Measurements from ENCODE around the gene LRRC58.
"Not testable (repeated sequence)": the region's sequence is repeated elsewhere in the genome, so short reads cannot be mapped to it uniquely, and the experiment has no call there.

LRRC58 gene

GRCh38 chr3:120348991-120349854 lies at the start of gene LRRC58:
Gene LRRC58, minus strand, starts transcription at chr3:120349354. Its CDS starts 111 bp downstream, at chr3:120349243.
- in situ Hi-C loops (cut with MboI; ENCODE audit: low sequenced_read_pairs): no loop called here

DNA sequence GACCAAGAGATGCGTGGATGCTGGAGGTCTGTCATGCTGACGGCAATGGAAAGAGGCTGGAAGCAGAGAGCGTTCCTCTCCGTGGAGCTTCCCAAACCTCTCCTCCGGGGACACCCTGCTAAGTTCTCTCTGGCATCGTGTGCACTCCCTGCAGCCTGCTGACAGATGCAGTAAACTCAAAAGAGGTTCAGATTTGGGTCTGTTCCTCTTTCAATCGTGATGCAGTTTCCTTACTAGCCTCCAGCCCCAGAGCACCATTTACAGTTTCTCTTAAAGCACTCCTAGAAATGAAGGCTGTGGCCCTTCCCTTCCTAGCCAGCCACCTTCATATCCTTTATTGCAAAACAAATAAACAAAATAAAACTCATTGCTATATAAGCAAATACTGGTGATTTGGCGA lies 47.3 kb upstream of the LRRC58 start:
- in situ Hi-C loops (cut with MboI; ENCODE audit: low sequenced_read_pairs): no loop called here

DNA sequence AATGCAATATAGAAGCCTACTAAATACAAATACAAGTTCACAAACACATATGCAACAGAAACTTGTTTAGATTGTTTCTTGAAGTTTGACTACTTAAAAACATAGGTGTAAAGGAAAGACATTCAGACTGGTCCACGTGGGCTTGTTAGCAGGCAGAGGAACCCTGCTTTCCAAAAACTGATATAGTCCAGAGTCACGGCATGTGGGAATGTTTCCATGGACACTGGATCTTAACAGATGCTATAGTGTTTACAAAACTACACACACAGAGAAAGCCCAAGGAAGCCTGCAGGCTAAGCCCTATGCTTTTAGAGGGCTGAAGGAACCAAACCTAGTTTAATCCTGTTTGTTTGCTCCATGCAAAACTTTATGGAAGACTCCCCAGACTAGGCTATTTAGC lies 45.2 kb upstream of the LRRC58 start:
- in situ Hi-C loops (cut with MboI; ENCODE audit: low sequenced_read_pairs): no loop called here

DNA sequence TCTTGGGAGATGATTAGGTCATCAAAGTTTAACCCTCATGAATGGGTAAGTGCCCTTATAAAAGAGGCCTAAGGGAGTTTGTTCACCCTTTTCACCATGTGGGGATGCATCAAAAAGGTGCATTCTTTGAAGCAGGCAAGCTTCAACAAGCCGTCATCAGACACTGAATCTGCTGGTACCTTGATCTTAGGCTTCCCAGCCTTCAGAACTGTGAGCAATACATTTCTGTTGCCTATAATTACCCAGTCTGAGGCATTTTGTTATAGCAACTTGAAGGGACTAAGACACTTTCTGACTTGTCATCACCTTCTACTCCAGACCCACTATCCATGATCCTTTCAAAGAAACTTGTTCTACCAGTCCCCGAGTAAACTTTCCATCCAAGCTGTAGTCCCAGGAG lies 44.6 kb upstream of the LRRC58 start:
- in situ Hi-C loops (cut with MboI; ENCODE audit: low sequenced_read_pairs): no loop called here

DNA sequence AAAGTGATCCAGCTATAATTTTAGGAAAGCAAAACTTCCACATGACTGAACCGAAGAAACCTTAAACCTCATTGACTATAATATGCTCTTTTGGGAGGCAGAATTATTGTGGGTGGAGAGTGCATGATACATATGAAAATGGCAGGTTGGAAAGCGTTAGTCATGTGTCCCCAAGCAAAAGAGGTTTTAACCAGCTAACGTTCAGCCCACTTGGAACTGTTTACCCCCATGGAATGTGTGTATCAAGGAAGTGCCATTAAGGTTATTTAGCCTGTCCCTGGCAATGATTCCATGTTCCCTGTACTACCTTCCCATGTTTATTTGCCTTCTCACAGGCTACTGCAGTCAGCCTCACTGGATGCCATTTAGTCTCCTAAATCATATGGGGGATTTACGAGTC lies 44.1 kb upstream of the LRRC58 start:
- in situ Hi-C loops (cut with MboI; ENCODE audit: low sequenced_read_pairs): no loop called here

DNA sequence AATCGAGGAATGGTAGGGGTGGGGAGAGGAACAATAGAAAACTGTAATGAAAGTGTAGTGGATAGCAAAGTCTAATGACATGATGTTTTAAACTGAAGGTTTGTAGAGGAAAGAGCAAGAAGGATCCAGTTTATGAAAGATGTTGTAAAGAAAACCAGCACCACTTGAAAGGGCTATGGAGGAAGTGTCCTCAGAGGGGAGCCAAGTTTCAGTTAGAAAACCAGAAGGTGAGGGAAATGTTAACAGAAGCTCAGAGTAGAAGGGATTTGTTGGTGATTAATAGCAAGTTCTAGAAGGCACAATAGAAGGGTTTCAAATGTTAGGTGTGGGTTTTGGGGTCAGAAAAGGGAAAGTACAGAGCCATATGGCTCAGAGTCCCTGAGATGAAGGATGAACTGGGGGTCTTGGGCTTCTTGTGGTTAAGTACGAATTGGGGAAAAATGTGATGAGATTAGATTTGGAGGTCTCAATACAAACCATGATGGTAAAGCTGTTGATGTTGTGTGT lies 33.8 kb upstream of the LRRC58 start:
- in situ Hi-C loops (cut with MboI; ENCODE audit: low sequenced_read_pairs): no loop called here

DNA sequence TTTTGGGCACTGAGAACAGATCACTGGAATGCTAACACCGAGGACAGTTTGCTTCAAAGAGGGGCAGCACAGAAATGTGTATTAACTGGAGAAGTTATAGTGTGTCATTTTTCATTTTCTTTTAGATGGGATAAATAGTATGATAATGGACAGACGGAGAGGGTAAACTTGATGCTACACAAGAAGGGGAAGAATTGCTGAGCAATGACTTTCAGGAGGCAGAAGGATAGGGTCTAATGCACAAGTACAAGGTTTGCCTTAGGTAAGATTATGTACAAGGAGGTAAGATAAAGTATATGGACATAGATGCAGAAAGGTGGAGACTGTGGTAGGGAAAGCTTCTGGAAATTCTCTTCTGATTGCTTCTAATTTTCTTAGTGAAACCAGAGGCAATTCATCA lies 32.3 kb upstream of the LRRC58 start:
- in situ Hi-C loops (cut with MboI; ENCODE audit: low sequenced_read_pairs): no loop called here

GRCh38 chr3:120377948-120378347 lies 28.8 kb upstream of the LRRC58 start:
- in situ Hi-C loops (cut with MboI; ENCODE audit: low sequenced_read_pairs): not testable (repeated sequence)

DNA sequence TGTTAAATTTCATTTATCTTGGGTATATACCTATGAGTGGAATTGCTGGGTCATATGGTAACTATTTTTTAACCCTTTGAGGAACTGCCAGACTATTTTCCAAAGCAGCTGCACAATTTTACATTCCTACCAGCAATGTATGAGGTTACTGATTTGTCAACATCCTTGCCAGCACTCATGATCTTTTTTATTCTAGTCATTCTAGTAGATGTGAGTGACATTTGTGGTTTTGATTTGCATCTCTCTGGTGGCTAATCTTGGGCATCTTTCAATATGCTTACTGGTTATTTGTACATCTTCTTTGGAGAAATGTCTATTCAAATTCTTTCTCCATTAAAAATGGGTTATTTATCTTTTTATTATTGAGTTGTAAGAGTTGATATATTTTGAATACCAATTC lies 21.3 kb upstream of the LRRC58 start:
- in situ Hi-C loops (cut with MboI; ENCODE audit: low sequenced_read_pairs): no loop called here

DNA sequence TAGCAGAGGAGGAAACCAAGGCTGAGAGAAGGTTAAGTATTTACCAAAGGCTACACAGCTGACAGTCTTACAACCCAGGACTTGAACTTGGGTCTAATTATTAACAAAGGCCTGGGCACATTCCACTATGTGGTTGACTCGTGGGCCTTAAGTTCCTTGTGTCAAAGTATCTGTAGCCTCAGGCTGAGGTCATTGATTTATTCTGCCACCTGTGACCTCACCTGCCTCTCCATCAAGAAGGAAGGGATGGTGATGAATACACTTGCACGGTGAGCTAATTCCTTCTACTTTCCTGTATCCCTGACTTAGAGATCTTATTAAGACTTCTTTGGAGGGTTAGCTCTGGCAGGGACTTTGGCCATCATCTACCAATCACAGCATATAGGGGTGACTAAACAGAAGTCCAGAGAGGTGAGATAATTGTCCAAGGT lies 19.9 kb upstream of the LRRC58 start:
- in situ Hi-C loops (cut with MboI; ENCODE audit: low sequenced_read_pairs): no loop called here

DNA sequence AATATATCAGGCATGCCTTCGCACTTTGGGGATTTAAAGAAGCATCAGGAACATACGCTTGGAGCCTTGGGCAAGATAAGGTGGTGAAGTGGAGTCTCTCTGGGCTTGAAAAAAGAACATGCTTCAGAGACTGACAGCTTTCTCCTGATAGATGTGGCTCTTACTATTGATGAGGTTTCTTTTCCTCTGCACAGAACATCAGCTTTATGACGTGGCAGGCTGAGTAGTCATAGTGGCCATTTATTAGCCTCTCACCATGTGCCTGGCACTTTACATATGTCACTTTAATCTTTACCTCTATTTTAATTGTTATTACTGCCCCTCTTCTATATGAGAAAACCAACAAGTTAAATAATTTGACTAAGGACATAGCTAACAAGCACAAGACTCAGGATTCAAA lies 19.0 kb upstream of the LRRC58 start:
- in situ Hi-C loops (cut with MboI; ENCODE audit: low sequenced_read_pairs): no loop called here

DNA sequence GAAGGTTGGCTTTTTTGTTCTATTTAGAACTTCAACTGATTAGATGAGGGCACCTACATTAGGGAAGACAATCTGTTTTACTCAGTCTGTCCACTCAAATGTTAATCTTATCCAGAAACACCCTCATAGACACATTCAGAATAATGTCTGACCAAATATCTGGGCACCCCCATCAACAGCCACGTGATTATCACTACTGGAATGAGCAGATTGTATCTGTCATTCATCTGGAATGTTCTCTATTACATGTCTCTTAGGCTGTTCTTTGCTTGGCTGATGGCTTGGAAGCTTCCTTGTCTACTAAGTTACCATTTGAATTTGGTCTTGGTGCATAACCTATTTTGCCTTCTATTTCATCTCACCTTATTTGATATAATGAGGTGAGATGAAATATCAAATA lies 15.7 kb upstream of the LRRC58 start:
- in situ Hi-C loops (cut with MboI; ENCODE audit: low sequenced_read_pairs): no loop called here

GRCh38 chr3:120364101-120364500 lies 14.9 kb upstream of the LRRC58 start:
- in situ Hi-C loops (cut with MboI; ENCODE audit: low sequenced_read_pairs): no loop called here

DNA sequence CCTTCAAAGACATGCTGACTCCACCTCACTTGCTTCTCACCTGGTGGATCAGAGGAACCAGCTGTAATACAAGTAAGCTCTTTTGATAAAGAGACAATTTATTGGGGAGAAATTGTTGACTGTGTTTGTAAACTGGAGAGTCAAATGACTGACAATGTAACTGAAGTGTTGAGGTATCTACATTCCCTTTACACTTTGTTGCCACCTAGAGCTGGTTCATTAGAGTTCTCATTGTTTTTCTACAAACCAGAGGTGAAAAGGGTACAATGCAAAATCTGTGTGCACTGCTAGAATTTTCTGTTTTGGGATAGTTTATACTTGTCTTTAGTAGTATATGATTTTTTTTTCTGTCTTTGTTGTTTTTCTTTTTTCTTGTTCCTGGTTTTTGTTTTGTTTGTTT lies 8.7 kb upstream of the LRRC58 start:
- in situ Hi-C loops (cut with MboI; ENCODE audit: low sequenced_read_pairs): no loop called here

- in situ Hi-C loops (cut with MboI; ENCODE audit: low sequenced_read_pairs): no loop called here
Observed at GRCh38 chr3:120355486-120355885, 6.3 kb upstream of the LRRC58 start.

DNA sequence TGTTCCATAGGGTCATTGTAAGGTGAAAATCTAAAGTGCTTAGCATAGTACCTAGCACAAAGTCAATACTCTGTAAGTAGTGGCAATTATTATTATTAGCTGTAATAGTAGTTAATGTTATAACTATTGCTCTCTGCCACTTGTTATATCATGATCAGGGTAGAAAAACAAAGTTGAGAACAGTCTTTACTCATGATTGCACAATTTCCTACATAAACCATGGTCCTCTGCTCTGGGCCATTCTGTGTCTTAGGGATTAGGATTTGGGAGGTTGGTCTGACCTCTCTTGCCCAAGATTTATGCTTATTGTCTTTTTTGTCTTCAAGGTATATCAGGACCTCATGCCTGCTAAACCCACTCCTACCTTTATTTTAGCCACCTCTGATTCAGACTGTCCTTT lies 4.3 kb upstream of the LRRC58 start:
- in situ Hi-C loops (cut with MboI; ENCODE audit: low sequenced_read_pairs): no loop called here

DNA sequence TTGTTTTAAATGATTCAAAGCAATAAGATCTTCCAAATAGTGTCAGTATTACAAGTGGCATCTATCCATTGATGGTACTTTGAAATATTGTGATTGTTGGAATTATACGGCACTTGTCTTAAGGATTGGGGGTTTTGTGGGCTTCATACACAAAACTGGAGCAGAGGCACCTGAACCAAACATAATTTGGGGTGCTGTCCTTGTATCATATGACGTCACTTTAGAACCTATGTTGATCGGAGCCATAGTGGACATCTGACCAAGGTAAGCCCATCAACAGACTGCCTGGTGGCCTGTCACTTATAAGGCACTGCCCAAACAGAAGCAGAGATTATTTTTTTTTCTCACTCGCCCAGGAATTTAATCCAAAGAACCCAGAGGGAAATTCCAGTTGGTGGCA lies 2.9 kb upstream of the LRRC58 start:
- in situ Hi-C loops (cut with MboI; ENCODE audit: low sequenced_read_pairs): no loop called here

- in situ Hi-C loops (cut with MboI; ENCODE audit: low sequenced_read_pairs): no loop called here
Observed at GRCh38 chr3:120350401-120350941, 1.3 kb upstream of the LRRC58 start.

DNA sequence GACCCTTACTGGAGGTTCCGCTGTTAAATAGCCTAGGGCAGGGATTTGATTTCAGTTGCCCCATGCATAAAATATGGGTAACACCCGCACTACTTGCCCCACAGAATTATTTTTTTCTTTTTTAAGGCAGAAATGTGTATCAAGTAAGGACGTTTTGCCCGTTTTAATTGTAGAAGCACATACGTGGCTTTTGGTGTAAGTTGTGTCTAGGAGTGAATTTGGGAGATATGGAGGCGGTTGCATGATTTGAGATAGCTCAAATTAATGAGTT lies 636 bp upstream of the LRRC58 start:
- in situ Hi-C loops (cut with MboI; ENCODE audit: low sequenced_read_pairs): no loop called here

- in situ Hi-C loops (cut with MboI; ENCODE audit: low sequenced_read_pairs): no loop called here
Observed at GRCh38 chr3:120348065-120348990, 826 bp downstream of the LRRC58 start.

DNA sequence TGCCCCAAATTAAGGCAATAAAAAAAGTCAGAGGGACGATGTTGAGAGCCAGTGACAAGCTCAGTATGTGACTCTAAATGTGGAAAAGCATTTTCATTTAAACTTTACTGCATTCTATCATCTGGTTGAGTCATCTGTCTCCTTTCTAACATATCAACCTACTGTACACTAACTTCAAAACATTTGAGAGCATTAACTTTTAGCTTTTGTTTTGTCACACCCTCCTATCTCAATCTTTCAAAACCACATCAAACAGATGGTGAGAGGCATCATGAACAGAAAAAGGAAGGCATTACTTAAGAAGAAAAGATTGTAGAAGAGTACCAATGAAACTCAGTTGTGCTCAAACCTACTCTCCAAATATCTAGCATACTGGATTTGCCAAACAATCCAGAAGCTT lies 4.8 kb downstream of the LRRC58 start:
- in situ Hi-C loops (cut with MboI; ENCODE audit: low sequenced_read_pairs): no loop called here

Measured in hTERT RPE-1 (cell line).